Measurements from ENCODE around the gene PLCE1. TPM values are rescaled to one million over a fixed set of nuclear protein-coding genes. Genes with fewer than 3 reads are reported as not detected.

Gene PLCE1
- total RNA-seq, 1 donor from 2014 or later, result 0.49 TPM

GRCh38 chr10:93973748-93974445, 19.8 kb upstream of the PLCE1 start:
- no peaks in the 10 kb centered on the region for H3K4me1 Mint-ChIP-seq (ENCODE audit: unreplicated experiment)
- no peak overlapping the region for H3K27ac Mint-ChIP-seq (ENCODE audit: unreplicated experiment)
- H3K9me3 Mint-ChIP-seq (ENCODE audit: unreplicated experiment), result no peaks in the 10 kb centered on the region
- TF ChIP-seq, protein P1, sequence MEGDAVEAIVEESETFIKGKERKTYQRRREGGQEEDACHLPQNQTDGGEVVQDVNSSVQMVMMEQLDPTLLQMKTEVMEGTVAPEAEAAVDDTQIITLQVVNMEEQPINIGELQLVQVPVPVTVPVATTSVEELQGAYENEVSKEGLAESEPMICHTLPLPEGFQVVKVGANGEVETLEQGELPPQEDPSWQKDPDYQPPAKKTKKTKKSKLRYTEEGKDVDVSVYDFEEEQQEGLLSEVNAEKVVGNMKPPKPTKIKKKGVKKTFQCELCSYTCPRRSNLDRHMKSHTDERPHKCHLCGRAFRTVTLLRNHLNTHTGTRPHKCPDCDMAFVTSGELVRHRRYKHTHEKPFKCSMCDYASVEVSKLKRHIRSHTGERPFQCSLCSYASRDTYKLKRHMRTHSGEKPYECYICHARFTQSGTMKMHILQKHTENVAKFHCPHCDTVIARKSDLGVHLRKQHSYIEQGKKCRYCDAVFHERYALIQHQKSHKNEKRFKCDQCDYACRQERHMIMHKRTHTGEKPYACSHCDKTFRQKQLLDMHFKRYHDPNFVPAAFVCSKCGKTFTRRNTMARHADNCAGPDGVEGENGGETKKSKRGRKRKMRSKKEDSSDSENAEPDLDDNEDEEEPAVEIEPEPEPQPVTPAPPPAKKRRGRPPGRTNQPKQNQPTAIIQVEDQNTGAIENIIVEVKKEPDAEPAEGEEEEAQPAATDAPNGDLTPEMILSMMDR (IDR thresholded peaks at IDR 0.05; ENCODE audit: unreplicated experiment), result no peak
- H3K36me3 Mint-ChIP-seq (ENCODE audit: low read depth, unreplicated experiment), result no peaks in the 10 kb centered on the region
- no peak for DNase-seq (ENCODE audit: low spot score)
- no peaks in the 10 kb centered on the region for H3K27me3 Mint-ChIP-seq (ENCODE audit: unreplicated experiment)
- H3K4me3 Mint-ChIP-seq (ENCODE audit: unreplicated experiment), result no peak overlapping the region

- no peak overlapping the region for H3K4me3 Mint-ChIP-seq (ENCODE audit: unreplicated experiment)
- TF ChIP-seq, protein P1 (IDR thresholded peaks at IDR 0.05; ENCODE audit: unreplicated experiment), result no peak
- H3K27ac Mint-ChIP-seq (ENCODE audit: unreplicated experiment), result no peak overlapping the region
- H3K36me3 Mint-ChIP-seq (ENCODE audit: low read depth, unreplicated experiment), result no peaks in the 10 kb centered on the region
- H3K9me3 Mint-ChIP-seq (ENCODE audit: unreplicated experiment), result no peaks in the 10 kb centered on the region
- no peaks in the 10 kb centered on the region for H3K27me3 Mint-ChIP-seq (ENCODE audit: unreplicated experiment)
- H3K4me1 Mint-ChIP-seq (ENCODE audit: unreplicated experiment), result no peaks in the 10 kb centered on the region
- DNase-seq (ENCODE audit: low spot score), result no peak
Observed at GRCh38 chr10:93977442-93977841, 16.3 kb upstream of the PLCE1 start.

GRCh38 chr10:93980486-93980885, 13.2 kb upstream of the PLCE1 start:
- no peaks in the 10 kb centered on the region for H3K36me3 Mint-ChIP-seq (ENCODE audit: low read depth, unreplicated experiment)
- no peaks in the 10 kb centered on the region for H3K4me1 Mint-ChIP-seq (ENCODE audit: unreplicated experiment)
- no peak for DNase-seq (ENCODE audit: low spot score)
- no peaks in the 10 kb centered on the region for H3K27me3 Mint-ChIP-seq (ENCODE audit: unreplicated experiment)
- TF ChIP-seq, protein P1 (IDR thresholded peaks at IDR 0.05; ENCODE audit: unreplicated experiment), result no peak
- H3K27ac Mint-ChIP-seq (ENCODE audit: unreplicated experiment), result no peak overlapping the region
- H3K4me3 Mint-ChIP-seq (ENCODE audit: unreplicated experiment), result no peak overlapping the region
- H3K9me3 Mint-ChIP-seq (ENCODE audit: unreplicated experiment), result no peaks in the 10 kb centered on the region

- no peak for DNase-seq (ENCODE audit: low spot score)
- Mint-ChIP-seq H3K9me3 (ENCODE audit: unreplicated experiment) (no peaks in the 10 kb centered on the region), H3K27me3 (ENCODE audit: unreplicated experiment) (peaks cover 13% of the 10 kb centered on the region), H3K27ac (ENCODE audit: unreplicated experiment) (no peak overlapping the region), H3K4me3 (ENCODE audit: unreplicated experiment) (no peak overlapping the region), H3K4me1 (ENCODE audit: unreplicated experiment) (peaks cover 10% of the 10 kb centered on the region), H3K36me3 (ENCODE audit: low read depth, unreplicated experiment) (peaks cover 5% of the 10 kb centered on the region)
- TF ChIP-seq, protein P1 (IDR thresholded peaks at IDR 0.05; ENCODE audit: unreplicated experiment), result no peak
Observed at GRCh38 chr10:93991114-93991513, 2.6 kb upstream of the PLCE1 start.

DNA sequence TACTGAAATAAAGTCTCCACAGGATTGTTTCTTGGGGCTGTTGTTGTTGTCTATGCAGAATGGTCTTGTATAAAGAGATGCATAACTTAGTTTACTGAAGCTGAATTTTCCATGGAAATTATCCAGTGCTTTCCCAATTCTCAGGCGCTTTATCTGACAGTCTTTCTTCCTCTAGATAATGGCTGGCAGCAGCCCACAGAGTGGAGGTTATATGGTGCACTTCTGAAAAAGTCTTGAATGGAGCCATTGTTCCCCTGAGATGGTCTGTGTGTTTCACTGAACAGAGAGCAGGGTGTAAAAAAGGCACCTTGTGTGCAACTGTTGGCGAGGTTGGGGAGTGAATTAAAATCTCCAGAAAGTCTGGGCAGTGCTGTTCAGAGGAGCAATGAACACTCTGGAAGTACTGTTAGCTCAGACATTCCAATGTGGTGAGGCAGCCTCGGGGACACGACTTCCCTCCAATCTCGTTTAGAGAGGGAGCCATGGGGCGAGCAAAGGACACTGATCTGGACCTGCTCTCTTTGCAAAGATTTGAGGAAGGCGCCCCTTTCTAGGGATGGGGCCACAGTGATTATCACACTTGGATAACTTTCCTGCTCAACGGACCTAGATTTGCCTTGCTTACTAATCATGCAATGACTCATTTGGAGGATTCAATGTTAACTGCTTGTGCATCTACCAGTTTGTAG, 2.0 kb upstream of the PLCE1 start:
- peak; percentile 11 for DNase-seq (ENCODE audit: low spot score)
- H3K27ac Mint-ChIP-seq (ENCODE audit: unreplicated experiment), result no peak overlapping the region
- H3K9me3 Mint-ChIP-seq (ENCODE audit: unreplicated experiment), result no peaks in the 10 kb centered on the region
- H3K27me3 Mint-ChIP-seq (ENCODE audit: unreplicated experiment), result peaks cover 15% of the 10 kb centered on the region
- H3K4me1 Mint-ChIP-seq (ENCODE audit: unreplicated experiment), result peaks cover 10% of the 10 kb centered on the region
- H3K4me3 Mint-ChIP-seq (ENCODE audit: unreplicated experiment), result no peak overlapping the region
- peaks cover 5% of the 10 kb centered on the region for H3K36me3 Mint-ChIP-seq (ENCODE audit: low read depth, unreplicated experiment)
- TF ChIP-seq, protein P1 (IDR thresholded peaks at IDR 0.05; ENCODE audit: unreplicated experiment), result no peak

All from endothelial cell (in vitro differentiated cells).